Activated CD4-positive, alpha-beta T cell treated with anti-CD3 and anti-CD28 coated beads, Interleukin-10, Interleukin-2, amounts not matched to agents 100 ng/mL and 50 ng/mL, durations not matched to agents 16 hours and 8 hours (primary cell): ENCODE results near the gene NOB1.
"Not testable (repeated sequence)": the region's sequence is repeated elsewhere in the genome, so short reads cannot be mapped to it uniquely, and the experiment has no call there.

Experiments used
- DNase-seq: peaks from one replicate; pipeline ENCODE4 v3.0.0-alpha.2; 2020

NOB1 gene

GRCh38 chr16:69757375-69757774, 2.6 kb upstream of the NOB1 start:
- DNase-seq, result not testable (repeated sequence)

- no peak for DNase-seq
These were observed 2.0 kb upstream of the NOB1 start for GRCh38 chr16:69756705-69757104.

GRCh38 chr16:69754143-69754468, 620 bp downstream of the NOB1 start:
- DNase-seq, result no peak

- DNase-seq, result no peak
These were observed 5.9 kb downstream of the NOB1 start for GRCh38 chr16:69748694-69749345.

- no peak for DNase-seq
These were observed 7.6 kb downstream of the NOB1 start for GRCh38 chr16:69747115-69747514.

- DNase-seq, result no peak
These were observed 8.8 kb downstream of the NOB1 start for GRCh38 chr16:69745959-69746358.

- no peak for DNase-seq
These were observed 9.5 kb downstream of the NOB1 start for GRCh38 chr16:69745232-69745612.

- DNase-seq, result no peak
These were observed 10.1 kb downstream of the NOB1 start for GRCh38 chr16:69744363-69745231.

- no peak for DNase-seq
These were observed 12.5 kb downstream of the NOB1 start for GRCh38 chr16:69741951-69742904.

GRCh38 chr16:69741519-69741918, 13.2 kb downstream of the NOB1 start:
- DNase-seq, result no peak

- no peak for DNase-seq
These were observed 22.6 kb downstream of the NOB1 start for GRCh38 chr16:69732101-69732500.

GRCh38 chr16:69731280-69731679, 23.4 kb downstream of the NOB1 start:
- DNase-seq, result not testable (repeated sequence)

- not testable (repeated sequence) for DNase-seq
These were observed 25.7 kb downstream of the NOB1 start for GRCh38 chr16:69729030-69729429.

- no peak for DNase-seq
These were observed 26.8 kb downstream of the NOB1 start for GRCh38 chr16:69727916-69728270.

GRCh38 chr16:69726313-69727060, 28.2 kb downstream of the NOB1 start, which contains the start of gene NQO1:
Gene NQO1, minus strand, starts transcription at chr16:69726560. Its CDS starts 121 bp downstream, at chr16:69726439.
- DNase-seq, result peak; percentile 97

GRCh38 chr16:69725480-69726312, 29.0 kb downstream of the NOB1 start:
- DNase-seq, result no peak

- no peak for DNase-seq
These were observed 29.7 kb downstream of the NOB1 start for GRCh38 chr16:69724981-69725479.

- DNase-seq, result no peak
These were observed 30.3 kb downstream of the NOB1 start for GRCh38 chr16:69724414-69724873.

GRCh38 chr16:69721441-69721957, 33.2 kb downstream of the NOB1 start:
- no peak for DNase-seq

GRCh38 chr16:69720822-69721430, 33.8 kb downstream of the NOB1 start:
- DNase-seq, result no peak
